Activated CD4-positive, CD25-positive, alpha-beta regulatory T cell treated with anti-CD3 and anti-CD28 coated beads, Interleukin-2, amount 50 U/mL, for 24 hours (primary cell): ENCODE measurements around the gene IL18.
"Not testable (repeated sequence)": the region's sequence is repeated elsewhere in the genome, so short reads cannot be mapped to it uniquely, and the experiment has no call there.

Source experiments
- ATAC-seq, 2 donors: fragments of 150-1000 bp; cut with Tn5 transposase; one replicate each; pipeline ENCODE4 v1.10.0; 2021; ENCODE audit warnings: mild to moderate bottlenecking in 1 of 2, moderate library complexity in 1 of 2

Gene IL18

GRCh38 chr11:112163875-112164685 is at the start of gene IL18:
Gene IL18 (minus strand): TSS chr11:112164094. CDS start chr11:112155053, 9,041 bp downstream.
- ATAC-seq = no peak

GRCh38 chr11:112212710-112213109 is 48.8 kb upstream of the IL18 start:
- no peak for ATAC-seq

- ATAC-seq = no peak
Measured at GRCh38 chr11:112212290-112212689, 48.4 kb upstream of the IL18 start.

- peak; percentile 64 to 74 for ATAC-seq
Measured at GRCh38 chr11:112211536-112211935, 47.6 kb upstream of the IL18 start.

- no peak for ATAC-seq
Measured at GRCh38 chr11:112210890-112211289, 47.0 kb upstream of the IL18 start.

- ATAC-seq = no peak
Measured at GRCh38 chr11:112206071-112206470, 42.2 kb upstream of the IL18 start.

- no peak for ATAC-seq
Measured at GRCh38 chr11:112200252-112200651, 36.4 kb upstream of the IL18 start.

- ATAC-seq = not testable (repeated sequence)
Measured at GRCh38 chr11:112199101-112199500, 35.2 kb upstream of the IL18 start.

GRCh38 chr11:112196519-112197087 is 32.7 kb upstream of the IL18 start:
- ATAC-seq = no peak

- ATAC-seq = no peak
Measured at GRCh38 chr11:112195951-112196351, 32.1 kb upstream of the IL18 start.

GRCh38 chr11:112195113-112195512 is 31.2 kb upstream of the IL18 start:
- not testable (repeated sequence) for ATAC-seq

- ATAC-seq = no peak
Measured at GRCh38 chr11:112186304-112186703, 22.4 kb upstream of the IL18 start.

GRCh38 chr11:112185883-112186282 is 22.0 kb upstream of the IL18 start:
- no peak for ATAC-seq

GRCh38 chr11:112182867-112183266 is 19.0 kb upstream of the IL18 start:
- ATAC-seq = no peak

GRCh38 chr11:112179601-112180000 is 15.7 kb upstream of the IL18 start:
- ATAC-seq = peak; percentile 13 to 55

GRCh38 chr11:112178936-112179335 is 15.0 kb upstream of the IL18 start:
- ATAC-seq = no peak

GRCh38 chr11:112178428-112178827 is 14.5 kb upstream of the IL18 start:
- ATAC-seq = no peak

GRCh38 chr11:112177589-112177988 is 13.7 kb upstream of the IL18 start:
- no peak for ATAC-seq

GRCh38 chr11:112176077-112176476 is 12.2 kb upstream of the IL18 start:
- no peak for ATAC-seq

GRCh38 chr11:112175599-112175952 is 11.7 kb upstream of the IL18 start:
- no peak for ATAC-seq

- peak; percentile 37 to 38 for ATAC-seq
Measured at GRCh38 chr11:112174789-112175598, 11.1 kb upstream of the IL18 start, which contains the start of gene BCO2. Gene BCO2 (plus strand): TSS chr11:112175512. CDS start chr11:112175602, 90 bp downstream.

- ATAC-seq = no peak
Measured at GRCh38 chr11:112173152-112173551, 9.3 kb upstream of the IL18 start.

GRCh38 chr11:112172362-112172994 is 8.6 kb upstream of the IL18 start:
- ATAC-seq = peak; percentile 77 to 87
